Astrocyte (in vitro differentiated cells and primary cell): ENCODE data around the gene MYT1. TPM values are rescaled to one million over a fixed set of nuclear protein-coding genes. Genes with fewer than 3 reads are reported as not detected.

Source experiments
- DNase-seq: peaks from one replicate; pipeline ENCODE4 v3.0.0-alpha.2; 2010; ENCODE audit warnings: low read depth
- FAIRE-seq: peaks from 2 replicates; lab custom pipeline; 2011; peaks lifted over from hg19 to GRCh38; lab: Jason Lieb, UNC
- H2AFZ ChIP-seq: 2 replicates; pipeline ENCODE4 v1.6.0; 2012; ENCODE audit warnings: low read depth, low read length, inconsistent platforms
- H3K27ac ChIP-seq: 2 replicates; pipeline ENCODE4 v1.5.1; 2011; ENCODE audit warnings: low read depth, low read length, inconsistent platforms
- H3K27me3 ChIP-seq: 2 replicates; pipeline ENCODE4 v1.6.0; 2011; ENCODE audit warnings: low read length, inconsistent platforms; ENCODE audit not compliant: insufficient read depth
- H3K36me3 ChIP-seq: 2 replicates; pipeline ENCODE4 v1.5.1; 2011; ENCODE audit warnings: low read length, inconsistent platforms; ENCODE audit not compliant: insufficient read depth
- H3K4me1 ChIP-seq: 2 replicates; pipeline ENCODE4 v1.5.1; 2011; ENCODE audit warnings: low read length, inconsistent platforms; ENCODE audit not compliant: insufficient read depth
- H3K4me2 ChIP-seq: 2 replicates; pipeline ENCODE4 v1.6.0; 2012; ENCODE audit warnings: low read length, inconsistent platforms
- H3K4me3 ChIP-seq: 2 replicates; pipeline ENCODE4 v1.5.1; 2011; ENCODE audit warnings: low read depth, mild to moderate bottlenecking, low read length, inconsistent platforms; ENCODE audit not compliant: insufficient read depth
- H3K79me2 ChIP-seq: 2 replicates; pipeline ENCODE4 v1.6.0; 2012; ENCODE audit warnings: mild to moderate bottlenecking, low read length, inconsistent platforms; ENCODE audit not compliant: insufficient read depth
- H3K9ac ChIP-seq: 2 replicates; pipeline ENCODE4 v1.6.0; 2012; ENCODE audit warnings: mild to moderate bottlenecking, low read length, inconsistent platforms
- H3K9me3 ChIP-seq: 2 replicates; pipeline ENCODE4 v1.5.1; 2012; ENCODE audit warnings: low read depth, mild to moderate bottlenecking, low read length, inconsistent platforms; ENCODE audit not compliant: insufficient read depth
- H4K20me1 ChIP-seq: 2 replicates; pipeline ENCODE4 v1.6.0; 2012; ENCODE audit warnings: low read length, inconsistent platforms; ENCODE audit not compliant: insufficient read depth
- H3K27ac Mint-ChIP-seq: one replicate; pipeline ENCODE4 v1.8.0; 2021; ENCODE audit warnings: mild to moderate bottlenecking, mixed read lengths; ENCODE audit not compliant: unreplicated experiment
- H3K27me3 Mint-ChIP-seq: one replicate; pipeline ENCODE4 v1.8.0; 2021; ENCODE audit warnings: low read depth, mixed read lengths; ENCODE audit not compliant: unreplicated experiment
- H3K36me3 Mint-ChIP-seq: one replicate; pipeline ENCODE4 v1.8.0; 2021; ENCODE audit warnings: low read depth, mixed read lengths; ENCODE audit not compliant: unreplicated experiment
- H3K4me1 Mint-ChIP-seq: one replicate; pipeline ENCODE4 v1.8.0; 2021; ENCODE audit warnings: low read depth, mixed read lengths; ENCODE audit not compliant: unreplicated experiment
- H3K4me3 Mint-ChIP-seq: one replicate; pipeline ENCODE4 v1.8.0; 2021; ENCODE audit warnings: mild to moderate bottlenecking, moderate library complexity, mixed read lengths; ENCODE audit not compliant: unreplicated experiment
- H3K9me3 Mint-ChIP-seq: one replicate; pipeline ENCODE4 v1.8.0; 2021; ENCODE audit warnings: mild to moderate bottlenecking, mixed read lengths; ENCODE audit not compliant: unreplicated experiment
- EZH2 ChIP-seq: IDR thresholded peaks from 2 replicates; pipeline ENCODE4 v1.6.1; 2012; ENCODE audit warnings: mild to moderate bottlenecking, low read length, inconsistent platforms; ENCODE audit not compliant: insufficient read depth
- total RNA-seq: library from RNA; stranded (reverse); gene quantifications from 2 replicates; pipeline ENCODE4 v1.2.1, GENCODE V29; 2021
- TF ChIP-seq, protein P1 (sequence below): IDR thresholded peaks from 2 replicates; pipeline ENCODE4 v1.5.1; 2011; ENCODE audit warnings: low read depth, mild to moderate bottlenecking, inconsistent platforms, low read length, moderate library complexity; ENCODE audit not compliant: insufficient read depth

Gene MYT1
- total RNA-seq, 1 donor from 2014 or later = not detected

DNA sequence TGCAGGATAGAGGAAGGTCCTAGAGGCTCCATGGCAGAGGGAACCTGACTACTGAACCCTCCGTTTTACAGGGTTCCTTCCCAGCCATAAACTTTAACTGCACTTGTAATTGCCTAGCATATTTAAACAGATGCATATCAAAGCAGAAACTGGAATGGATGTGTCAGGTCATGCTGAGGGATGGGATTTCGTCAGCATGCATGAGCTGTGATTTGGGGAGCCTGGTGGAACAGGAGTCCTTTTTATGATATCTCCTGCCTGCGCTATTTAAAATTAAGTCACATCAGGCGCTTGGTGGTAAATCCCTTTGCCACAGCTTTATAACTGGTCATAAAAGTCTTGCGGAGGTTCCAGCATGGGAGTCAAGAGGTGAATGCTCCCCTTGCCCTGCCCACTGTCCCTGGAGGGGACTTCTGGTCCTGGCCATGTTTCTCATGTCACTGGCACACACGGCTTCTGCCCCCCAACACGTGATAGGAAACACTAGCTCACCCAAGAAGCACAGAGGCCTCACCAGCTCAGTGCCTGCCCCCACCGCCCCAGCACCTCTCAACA is 65.3 kb downstream of the MYT1 start:
- H3K4me1 Mint-ChIP-seq = peaks cover 10% of the 10 kb centered on the region
- Histone ChIP-seq H3K4me1 (peaks cover 9% of the 10 kb centered on the region), H4K20me1 (no peaks in the 10 kb centered on the region), H3K79me2 (no peaks in the 10 kb centered on the region), H3K27me3 (no peaks in the 10 kb centered on the region), H2AFZ (no peak overlapping the region), H3K4me2 (no peak overlapping the region), H3K27ac (no peak overlapping the region), H3K9me3 (no peaks in the 10 kb centered on the region), H3K36me3 (no peaks in the 10 kb centered on the region), H3K9ac (no peak overlapping the region), H3K4me3 (no peak overlapping the region)
- H3K36me3 Mint-ChIP-seq = no peaks in the 10 kb centered on the region
- H3K9me3 Mint-ChIP-seq = peaks cover 3% of the 10 kb centered on the region
- no peak for FAIRE-seq
- no peak for DNase-seq
- H3K27ac Mint-ChIP-seq = no peak overlapping the region
- peaks cover 13% of the 10 kb centered on the region for H3K27me3 Mint-ChIP-seq
- H3K4me3 Mint-ChIP-seq = no peak overlapping the region
- TF ChIP-seq EZH2 = no peak
- TF ChIP-seq, protein P1, sequence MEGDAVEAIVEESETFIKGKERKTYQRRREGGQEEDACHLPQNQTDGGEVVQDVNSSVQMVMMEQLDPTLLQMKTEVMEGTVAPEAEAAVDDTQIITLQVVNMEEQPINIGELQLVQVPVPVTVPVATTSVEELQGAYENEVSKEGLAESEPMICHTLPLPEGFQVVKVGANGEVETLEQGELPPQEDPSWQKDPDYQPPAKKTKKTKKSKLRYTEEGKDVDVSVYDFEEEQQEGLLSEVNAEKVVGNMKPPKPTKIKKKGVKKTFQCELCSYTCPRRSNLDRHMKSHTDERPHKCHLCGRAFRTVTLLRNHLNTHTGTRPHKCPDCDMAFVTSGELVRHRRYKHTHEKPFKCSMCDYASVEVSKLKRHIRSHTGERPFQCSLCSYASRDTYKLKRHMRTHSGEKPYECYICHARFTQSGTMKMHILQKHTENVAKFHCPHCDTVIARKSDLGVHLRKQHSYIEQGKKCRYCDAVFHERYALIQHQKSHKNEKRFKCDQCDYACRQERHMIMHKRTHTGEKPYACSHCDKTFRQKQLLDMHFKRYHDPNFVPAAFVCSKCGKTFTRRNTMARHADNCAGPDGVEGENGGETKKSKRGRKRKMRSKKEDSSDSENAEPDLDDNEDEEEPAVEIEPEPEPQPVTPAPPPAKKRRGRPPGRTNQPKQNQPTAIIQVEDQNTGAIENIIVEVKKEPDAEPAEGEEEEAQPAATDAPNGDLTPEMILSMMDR = no peak

GRCh38 chr20:64230461-64231145 is 66.4 kb downstream of the MYT1 start:
- Histone ChIP-seq H3K9me3 (no peaks in the 10 kb centered on the region), H3K36me3 (no peaks in the 10 kb centered on the region), H3K4me1 (no peaks in the 10 kb centered on the region), H3K9ac (no peak overlapping the region), H3K79me2 (no peaks in the 10 kb centered on the region), H3K27ac (no peak overlapping the region), H4K20me1 (no peaks in the 10 kb centered on the region), H3K4me3 (no peak overlapping the region), H2AFZ (no peak overlapping the region), H3K27me3 (no peaks in the 10 kb centered on the region), H3K4me2 (no peak overlapping the region)
- no peak for DNase-seq
- H3K36me3 Mint-ChIP-seq = no peaks in the 10 kb centered on the region
- peaks cover 2% of the 10 kb centered on the region for H3K4me1 Mint-ChIP-seq
- TF ChIP-seq EZH2 = no peak
- TF ChIP-seq, protein P1 = no peak
- peaks cover 13% of the 10 kb centered on the region for H3K27me3 Mint-ChIP-seq
- H3K9me3 Mint-ChIP-seq = peaks cover 3% of the 10 kb centered on the region
- no peak overlapping the region for H3K27ac Mint-ChIP-seq
- FAIRE-seq = no peak
- no peak overlapping the region for H3K4me3 Mint-ChIP-seq
